ENCODE data around the gene TNF.

The TNF gene

GRCh38 chr6:31580438-31580740, 5.0 kb downstream of the TNF start:
- H3K27ac ChIP-seq (ENCODE audit: low read depth, low read length) = no peak overlapping the region
- H3K27me3 ChIP-seq (ENCODE audit: control insufficient read depth in 1 of 2, insufficient read depth in 2 of 2, low read length in 2 of 2) = peaks cover 4 to 5% of the 10 kb centered on the region in 2 donors
- peaks cover 17 to 18% of the 10 kb centered on the region in 2 donors for H3K4me1 ChIP-seq (ENCODE audit: control insufficient read depth in 1 of 2, insufficient read depth in 2 of 2, low read length in 2 of 2)
- H3K9ac ChIP-seq (ENCODE audit: low read depth in 1 of 2, low read length in 2 of 2) = peak overlapping the region; percentile 71 to 99
- peak overlapping the region; percentile 91 to 92 for H3K4me3 ChIP-seq (ENCODE audit: low read depth in 1 of 2, low read length in 2 of 2)
- no peaks in the 10 kb centered on the region for H3K36me3 ChIP-seq (ENCODE audit: control insufficient read depth in 1 of 2, insufficient read depth in 2 of 2, low read length in 2 of 2)
- H3K9me3 ChIP-seq (ENCODE audit: control insufficient read depth in 1 of 2, low read length in 2 of 2) = no peaks in the 10 kb centered on the region

DNA sequence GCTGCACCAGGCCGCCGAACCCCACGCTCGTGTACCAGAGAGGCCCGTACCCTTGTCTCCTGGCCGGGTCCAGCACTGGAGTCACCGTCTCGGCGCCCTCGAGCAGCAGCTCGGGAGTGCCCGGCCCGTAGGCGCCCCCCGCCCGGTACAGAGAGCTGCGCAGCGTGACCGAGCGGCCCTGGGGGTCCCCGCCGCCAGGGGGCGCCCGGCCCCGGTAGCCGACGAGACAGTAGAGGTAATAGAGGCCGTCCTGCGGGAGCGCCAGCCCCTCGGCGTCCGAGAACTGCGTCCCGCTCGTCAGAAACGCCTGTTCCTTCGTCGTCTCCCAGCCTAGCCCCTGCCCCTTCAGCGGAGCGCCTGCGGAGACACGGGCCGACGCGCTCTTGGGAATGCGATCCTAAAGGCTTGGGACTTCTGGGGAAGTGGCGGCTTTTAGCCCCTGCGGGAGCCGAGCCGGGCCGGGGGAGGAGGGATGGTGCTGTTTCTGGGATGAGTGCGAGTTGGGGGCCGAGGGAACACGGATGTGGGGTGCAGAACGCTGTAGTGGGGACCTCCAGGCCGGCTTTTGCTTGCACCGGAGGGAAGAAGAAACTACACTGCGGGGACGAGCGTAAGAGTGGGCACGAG, 5.6 kb downstream of the TNF start:
- H3K27me3 ChIP-seq (ENCODE audit: control insufficient read depth in 1 of 2, insufficient read depth in 2 of 2, low read length in 2 of 2) = peaks cover 0 to 5% of the 10 kb centered on the region in 2 donors
- no peaks in the 10 kb centered on the region for H3K9me3 ChIP-seq (ENCODE audit: control insufficient read depth in 1 of 2, low read length in 2 of 2)
- no peaks in the 10 kb centered on the region for H3K36me3 ChIP-seq (ENCODE audit: control insufficient read depth in 1 of 2, insufficient read depth in 2 of 2, low read length in 2 of 2)
- H3K4me1 ChIP-seq (ENCODE audit: control insufficient read depth in 1 of 2, insufficient read depth in 2 of 2, low read length in 2 of 2) = peaks cover 17 to 23% of the 10 kb centered on the region in 2 donors
- H3K9ac ChIP-seq (ENCODE audit: low read depth in 1 of 2, low read length in 2 of 2) = peak overlapping the region; percentile 71 to 99
- H3K4me3 ChIP-seq (ENCODE audit: low read depth in 1 of 2, low read length in 2 of 2) = peak overlapping the region; percentile 91 to 92
- H3K27ac ChIP-seq (ENCODE audit: low read depth, low read length) = peak overlapping the region; percentile 64

GRCh38 chr6:31581434-31582229, 6.3 kb downstream of the TNF start:
- peak overlapping the region; percentile 64 for H3K27ac ChIP-seq (ENCODE audit: low read depth, low read length)
- H3K9me3 ChIP-seq (ENCODE audit: control insufficient read depth in 1 of 2, low read length in 2 of 2) = no peaks in the 10 kb centered on the region
- peaks cover 17 to 28% of the 10 kb centered on the region in 2 donors for H3K4me1 ChIP-seq (ENCODE audit: control insufficient read depth in 1 of 2, insufficient read depth in 2 of 2, low read length in 2 of 2)
- peak overlapping the region; percentile 91 to 92 for H3K4me3 ChIP-seq (ENCODE audit: low read depth in 1 of 2, low read length in 2 of 2)
- H3K27me3 ChIP-seq (ENCODE audit: control insufficient read depth in 1 of 2, insufficient read depth in 2 of 2, low read length in 2 of 2) = peaks cover 0 to 5% of the 10 kb centered on the region in 2 donors
- H3K36me3 ChIP-seq (ENCODE audit: control insufficient read depth in 1 of 2, insufficient read depth in 2 of 2, low read length in 2 of 2) = no peaks in the 10 kb centered on the region
- H3K9ac ChIP-seq (ENCODE audit: low read depth in 1 of 2, low read length in 2 of 2) = peak overlapping the region; percentile 71 to 99

- Histone ChIP-seq H3K4me1 (ENCODE audit: control insufficient read depth in 1 of 2, insufficient read depth in 2 of 2, low read length in 2 of 2) (peaks cover 17 to 28% of the 10 kb centered on the region in 2 donors), H3K27ac (ENCODE audit: low read depth, low read length) (peak within 1 kb of the TSS; percentile 64), H3K9ac (ENCODE audit: low read depth in 1 of 2, low read length in 2 of 2) (peak within 1 kb of the TSS; percentile 71 to 99), H3K36me3 (ENCODE audit: control insufficient read depth in 1 of 2, insufficient read depth in 2 of 2, low read length in 2 of 2) (no peaks in the 10 kb centered on the region), H3K9me3 (ENCODE audit: control insufficient read depth in 1 of 2, low read length in 2 of 2) (no peaks in the 10 kb centered on the region), H3K27me3 (ENCODE audit: control insufficient read depth in 1 of 2, insufficient read depth in 2 of 2, low read length in 2 of 2) (peaks cover 0 to 5% of the 10 kb centered on the region in 2 donors), H3K4me3 (ENCODE audit: low read depth in 1 of 2, low read length in 2 of 2) (peak within 1 kb of the TSS; percentile 91 to 92)
These were observed 6.9 kb downstream of the TNF start, which contains the start of gene LTB for GRCh38 chr6:31582230-31582643. TSS of gene LTB (minus strand) at chr6:31582424. CDS start at chr6:31582417, 7 bp downstream.

- Histone ChIP-seq H3K9me3 (ENCODE audit: control insufficient read depth in 1 of 2, low read length in 2 of 2) (no peaks in the 10 kb centered on the region), H3K27me3 (ENCODE audit: control insufficient read depth in 1 of 2, insufficient read depth in 2 of 2, low read length in 2 of 2) (peaks cover 0 to 5% of the 10 kb centered on the region in 2 donors), H3K27ac (ENCODE audit: low read depth, low read length) (no peak overlapping the region), H3K4me3 (ENCODE audit: low read depth in 1 of 2, low read length in 2 of 2) (no peak overlapping the region), H3K9ac (ENCODE audit: low read depth in 1 of 2, low read length in 2 of 2) (no peak overlapping the region), H3K36me3 (ENCODE audit: control insufficient read depth in 1 of 2, insufficient read depth in 2 of 2, low read length in 2 of 2) (no peaks in the 10 kb centered on the region), H3K4me1 (ENCODE audit: control insufficient read depth in 1 of 2, insufficient read depth in 2 of 2, low read length in 2 of 2) (peaks cover 15 to 29% of the 10 kb centered on the region in 2 donors)
These were observed 10.1 kb downstream of the TNF start for GRCh38 chr6:31585491-31585890.

GRCh38 chr6:31586008-31586407, 10.6 kb downstream of the TNF start, which contains the start of gene LST1:
TSS of gene LST1 (plus strand) at chr6:31586277. CDS start at chr6:31587300, 1,023 bp downstream.
- Histone ChIP-seq H3K4me1 (ENCODE audit: control insufficient read depth in 1 of 2, insufficient read depth in 2 of 2, low read length in 2 of 2) (peaks cover 12 to 27% of the 10 kb centered on the region in 2 donors), H3K9me3 (ENCODE audit: control insufficient read depth in 1 of 2, low read length in 2 of 2) (no peaks in the 10 kb centered on the region), H3K4me3 (ENCODE audit: low read depth in 1 of 2, low read length in 2 of 2) (peak within 1 kb of the TSS; percentile 23 to 45), H3K27me3 (ENCODE audit: control insufficient read depth in 1 of 2, insufficient read depth in 2 of 2, low read length in 2 of 2) (peaks cover 0 to 5% of the 10 kb centered on the region in 2 donors), H3K27ac (ENCODE audit: low read depth, low read length) (no peak within 1 kb of the TSS), H3K36me3 (ENCODE audit: control insufficient read depth in 1 of 2, insufficient read depth in 2 of 2, low read length in 2 of 2) (no peaks in the 10 kb centered on the region), H3K9ac (ENCODE audit: low read depth in 1 of 2, low read length in 2 of 2) (peak within 1 kb of the TSS in 1 of 2 donors; percentile 34)

DNA sequence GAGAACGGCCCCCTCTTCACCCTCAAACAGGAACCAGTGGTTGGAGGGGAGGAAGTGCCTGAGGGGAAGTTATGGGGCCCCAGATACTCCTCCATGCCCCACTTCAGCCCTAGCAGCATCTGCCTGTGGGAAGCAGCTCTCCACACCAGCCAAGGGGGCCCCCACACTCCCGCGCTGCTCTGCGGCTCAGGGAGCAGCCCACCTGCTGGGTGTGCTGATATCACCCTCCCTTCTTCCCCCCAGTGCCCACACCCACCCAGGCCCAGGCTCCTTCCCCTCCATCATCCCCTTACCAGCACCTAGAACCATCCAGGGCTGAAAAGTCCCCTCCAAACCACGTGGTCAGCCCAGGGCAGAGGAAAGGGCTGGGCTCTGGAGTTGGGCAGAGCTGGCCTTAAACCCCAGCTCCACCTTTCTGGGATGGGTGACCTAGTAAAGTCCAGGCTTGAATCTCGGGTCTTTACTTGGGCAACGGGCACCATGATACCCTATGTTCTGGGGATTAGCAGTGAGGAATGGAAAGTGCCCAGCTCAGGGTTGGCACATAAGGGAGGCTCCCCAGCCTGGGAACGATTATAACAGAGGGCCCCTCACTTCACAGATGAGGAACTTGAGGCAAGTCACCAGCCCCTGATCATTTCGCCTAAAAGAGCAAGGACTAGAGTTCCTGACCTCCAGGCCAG, 11.4 kb downstream of the TNF start:
- Histone ChIP-seq H3K27me3 (ENCODE audit: control insufficient read depth in 1 of 2, insufficient read depth in 2 of 2, low read length in 2 of 2) (peaks cover 0 to 5% of the 10 kb centered on the region in 2 donors), H3K4me1 (ENCODE audit: control insufficient read depth in 1 of 2, insufficient read depth in 2 of 2, low read length in 2 of 2) (peaks cover 7 to 21% of the 10 kb centered on the region in 2 donors), H3K9me3 (ENCODE audit: control insufficient read depth in 1 of 2, low read length in 2 of 2) (no peaks in the 10 kb centered on the region), H3K27ac (ENCODE audit: low read depth, low read length) (no peak overlapping the region), H3K36me3 (ENCODE audit: control insufficient read depth in 1 of 2, insufficient read depth in 2 of 2, low read length in 2 of 2) (no peaks in the 10 kb centered on the region), H3K4me3 (ENCODE audit: low read depth in 1 of 2, low read length in 2 of 2) (peak overlapping the region; percentile 23 to 45), H3K9ac (ENCODE audit: low read depth in 1 of 2, low read length in 2 of 2) (no peak overlapping the region)

DNA sequence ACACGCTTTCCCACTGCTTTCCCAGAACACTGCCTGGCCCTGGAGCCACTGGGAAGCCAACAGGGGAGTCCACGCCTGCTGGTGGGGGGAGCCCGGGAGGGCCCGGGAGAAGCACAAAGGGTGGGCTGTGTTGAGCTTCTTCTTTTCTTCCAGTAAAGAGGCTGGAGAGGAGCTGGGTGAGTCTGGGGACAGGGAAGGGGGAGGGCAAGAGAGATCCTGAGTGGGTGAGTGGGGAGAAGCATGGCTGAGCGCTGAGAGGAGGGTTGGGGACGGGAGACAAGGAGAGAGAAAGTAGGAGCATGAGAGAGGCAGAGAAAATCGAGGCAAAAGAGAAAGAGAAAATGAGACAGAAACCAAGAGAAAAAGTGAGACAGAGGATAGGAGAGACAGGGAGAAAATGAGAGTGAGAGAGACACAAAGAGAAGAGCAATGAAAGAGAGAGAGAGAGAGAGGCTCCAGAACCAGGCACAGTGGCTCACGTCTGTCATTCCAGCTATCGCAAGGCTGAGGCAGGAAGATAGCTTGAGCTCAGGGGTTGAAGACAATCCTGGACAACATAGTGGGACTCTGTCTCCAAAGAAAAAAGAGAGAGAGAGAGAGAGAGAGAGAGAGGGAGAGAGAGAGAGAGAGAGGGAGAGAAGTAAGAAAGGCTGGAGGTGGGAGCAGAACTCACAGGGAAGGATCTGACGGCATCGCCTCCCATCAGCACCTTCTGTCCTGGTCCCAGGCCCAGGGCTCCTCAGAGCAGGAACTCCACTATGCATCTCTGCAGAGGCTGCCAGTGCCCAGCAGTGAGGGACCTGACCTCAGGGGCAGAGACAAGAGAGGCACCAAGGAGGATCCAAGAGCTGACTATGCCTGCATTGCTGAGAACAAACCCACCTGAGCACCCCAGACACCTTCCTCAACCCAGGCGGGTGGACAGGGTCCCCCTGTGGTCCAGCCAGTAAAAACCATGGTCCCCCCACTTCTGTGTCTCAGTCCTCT, 12.7 kb downstream of the TNF start:
- no peak overlapping the region for H3K27ac ChIP-seq (ENCODE audit: low read depth, low read length)
- peak overlapping the region in 1 of 2 donors; percentile 18 for H3K9ac ChIP-seq (ENCODE audit: low read depth in 1 of 2, low read length in 2 of 2)

GRCh38 chr6:31588871-31589650, 13.7 kb downstream of the TNF start:
- Histone ChIP-seq H3K4me1 (ENCODE audit: control insufficient read depth in 1 of 2, insufficient read depth in 2 of 2, low read length in 2 of 2) (peaks cover 0 to 15% of the 10 kb centered on the region in 2 donors), H3K36me3 (ENCODE audit: control insufficient read depth in 1 of 2, insufficient read depth in 2 of 2, low read length in 2 of 2) (no peaks in the 10 kb centered on the region), H3K9ac (ENCODE audit: low read depth in 1 of 2, low read length in 2 of 2) (no peak overlapping the region), H3K27ac (ENCODE audit: low read depth, low read length) (no peak overlapping the region), H3K4me3 (ENCODE audit: low read depth in 1 of 2, low read length in 2 of 2) (no peak overlapping the region), H3K27me3 (ENCODE audit: control insufficient read depth in 1 of 2, insufficient read depth in 2 of 2, low read length in 2 of 2) (no peaks in the 10 kb centered on the region), H3K9me3 (ENCODE audit: control insufficient read depth in 1 of 2, low read length in 2 of 2) (no peaks in the 10 kb centered on the region)

More for the DNA sequence above, 12.7 kb downstream of the TNF start:
- Histone ChIP-seq H3K4me3 (ENCODE audit: low read depth in 1 of 2, low read length in 2 of 2) (peak overlapping the region in 1 of 2 donors; percentile 23), H3K4me1 (ENCODE audit: control insufficient read depth in 1 of 2, insufficient read depth in 2 of 2, low read length in 2 of 2) (peaks cover 0 to 15% of the 10 kb centered on the region in 2 donors), H3K36me3 (ENCODE audit: control insufficient read depth in 1 of 2, insufficient read depth in 2 of 2, low read length in 2 of 2) (no peaks in the 10 kb centered on the region), H3K9me3 (ENCODE audit: control insufficient read depth in 1 of 2, low read length in 2 of 2) (no peaks in the 10 kb centered on the region), H3K27me3 (ENCODE audit: control insufficient read depth in 1 of 2, insufficient read depth in 2 of 2, low read length in 2 of 2) (no peaks in the 10 kb centered on the region)
